ENCODE data around the gene ASCC2.

ASCC2 gene

DNA sequence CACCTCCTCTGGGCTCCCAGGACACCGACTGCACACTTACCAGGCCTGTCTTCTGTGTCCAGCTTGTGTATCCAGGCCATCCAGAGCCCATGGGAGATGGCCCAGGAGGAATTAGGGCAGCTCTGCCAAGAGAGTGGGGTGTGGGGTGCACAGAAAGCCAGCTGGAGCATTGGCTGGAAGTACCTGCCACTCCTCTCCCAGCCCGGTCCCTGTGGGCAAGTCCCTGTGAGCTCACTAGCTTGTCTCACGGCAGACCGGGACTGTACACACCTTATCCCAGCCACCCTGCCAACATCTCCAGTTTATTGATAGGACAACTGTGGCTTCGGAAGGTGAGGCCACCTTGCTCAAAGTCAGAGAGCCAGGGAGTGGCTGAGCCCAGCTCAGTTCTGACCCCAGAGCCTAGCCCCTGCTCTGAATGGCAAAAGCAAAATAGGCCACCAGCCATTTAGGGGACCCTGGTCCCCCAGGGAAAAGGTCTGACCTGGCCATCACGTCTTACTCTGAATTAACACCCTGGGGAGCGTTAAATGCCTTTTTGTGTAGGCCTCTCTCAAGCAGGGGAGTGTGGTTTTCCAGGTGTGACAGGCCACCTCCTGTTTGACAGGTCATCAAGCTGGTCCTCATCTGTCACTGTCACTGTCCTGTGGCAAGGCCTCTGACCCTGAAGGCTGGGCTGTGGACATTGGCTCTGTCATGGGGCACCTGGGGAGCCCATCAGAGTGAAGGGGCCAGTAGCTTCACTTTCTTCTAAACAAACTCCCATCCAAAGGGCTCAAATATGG is 55.8 kb downstream of the ASCC2 start:
- TF ChIP-seq, protein P1, sequence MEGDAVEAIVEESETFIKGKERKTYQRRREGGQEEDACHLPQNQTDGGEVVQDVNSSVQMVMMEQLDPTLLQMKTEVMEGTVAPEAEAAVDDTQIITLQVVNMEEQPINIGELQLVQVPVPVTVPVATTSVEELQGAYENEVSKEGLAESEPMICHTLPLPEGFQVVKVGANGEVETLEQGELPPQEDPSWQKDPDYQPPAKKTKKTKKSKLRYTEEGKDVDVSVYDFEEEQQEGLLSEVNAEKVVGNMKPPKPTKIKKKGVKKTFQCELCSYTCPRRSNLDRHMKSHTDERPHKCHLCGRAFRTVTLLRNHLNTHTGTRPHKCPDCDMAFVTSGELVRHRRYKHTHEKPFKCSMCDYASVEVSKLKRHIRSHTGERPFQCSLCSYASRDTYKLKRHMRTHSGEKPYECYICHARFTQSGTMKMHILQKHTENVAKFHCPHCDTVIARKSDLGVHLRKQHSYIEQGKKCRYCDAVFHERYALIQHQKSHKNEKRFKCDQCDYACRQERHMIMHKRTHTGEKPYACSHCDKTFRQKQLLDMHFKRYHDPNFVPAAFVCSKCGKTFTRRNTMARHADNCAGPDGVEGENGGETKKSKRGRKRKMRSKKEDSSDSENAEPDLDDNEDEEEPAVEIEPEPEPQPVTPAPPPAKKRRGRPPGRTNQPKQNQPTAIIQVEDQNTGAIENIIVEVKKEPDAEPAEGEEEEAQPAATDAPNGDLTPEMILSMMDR (IDR thresholded peaks at IDR 0.05; ENCODE audit: insufficient read depth, low read depth, low read length, missing control alignments) = no peak
- peak; percentile 77 for DNase-seq (ENCODE audit: low read depth)
- no peak overlapping the region for H3K4me3 ChIP-seq (ENCODE audit: low read length)

DNA sequence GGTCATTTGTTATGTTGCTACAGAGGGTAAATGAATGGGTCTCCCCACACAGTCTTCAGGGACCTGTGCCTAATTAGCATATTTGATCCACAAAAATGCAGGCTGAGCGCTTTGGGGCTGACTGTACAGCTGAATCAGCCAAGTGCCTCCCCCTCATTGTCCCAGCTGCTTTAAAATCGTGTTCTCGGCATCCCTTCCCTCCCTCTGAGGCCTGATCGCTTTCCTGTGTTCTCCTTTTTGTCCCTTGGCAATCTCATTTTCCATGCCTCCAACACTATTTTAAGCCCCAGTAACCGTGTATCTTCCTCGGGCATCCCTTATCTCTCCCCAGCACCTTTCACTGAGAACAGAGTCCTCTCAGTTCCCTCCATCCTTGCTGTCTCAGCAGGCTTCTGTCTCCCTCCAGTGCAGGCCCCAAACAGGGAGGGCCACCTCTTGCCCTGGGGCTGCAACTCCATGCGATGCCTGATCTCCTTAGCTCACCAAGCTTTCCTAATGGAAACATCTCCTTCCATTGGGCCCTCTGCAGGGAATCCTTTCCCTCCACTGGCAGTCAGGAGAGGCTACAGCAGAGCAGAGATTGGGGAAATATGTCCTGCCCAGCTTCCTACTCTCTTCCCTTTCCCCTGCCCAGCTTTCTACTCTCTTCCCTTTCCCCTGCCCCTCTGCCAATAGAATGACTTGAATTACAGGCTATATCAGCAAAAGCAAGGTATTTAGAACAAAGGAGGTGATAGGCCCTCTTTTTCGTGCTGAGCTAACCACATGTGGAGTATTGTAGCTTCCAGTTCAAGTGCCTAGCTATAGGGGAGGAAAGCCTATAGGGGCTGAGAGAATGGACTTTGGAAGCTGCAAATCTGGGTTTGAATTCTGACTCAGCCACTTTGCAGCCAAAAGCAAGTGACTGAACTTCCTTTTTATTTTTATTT is 57.1 kb downstream of the ASCC2 start:
- no peak overlapping the region for H3K4me3 ChIP-seq (ENCODE audit: low read length)
- peak; percentile 82 for DNase-seq (ENCODE audit: low read depth)
- TF ChIP-seq, protein P1 (IDR thresholded peaks at IDR 0.05; ENCODE audit: insufficient read depth, low read depth, low read length, missing control alignments) = no peak

DNA sequence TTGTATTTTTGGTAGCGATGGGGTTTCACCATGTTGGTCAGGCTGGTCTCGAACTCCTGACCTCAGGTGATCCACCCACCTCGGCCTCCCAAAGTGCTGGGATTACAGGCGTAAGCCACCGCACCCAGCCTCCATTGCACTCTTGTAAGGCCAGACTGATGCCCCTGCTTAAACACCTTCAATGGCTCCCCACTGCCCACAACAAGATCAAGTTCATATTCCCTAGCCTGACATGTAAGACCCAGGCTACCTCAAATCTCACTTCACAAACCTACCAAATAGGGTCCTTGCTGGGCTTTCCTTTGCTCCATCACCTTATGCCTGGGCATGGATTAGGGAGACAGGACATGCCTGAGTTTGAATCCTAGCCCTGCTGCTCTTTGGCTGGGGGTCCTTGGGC is 57.9 kb downstream of the ASCC2 start:
- DNase-seq (ENCODE audit: low read depth) = no peak
- H3K4me3 ChIP-seq (ENCODE audit: low read length) = no peak overlapping the region
- TF ChIP-seq, protein P1 (IDR thresholded peaks at IDR 0.05; ENCODE audit: insufficient read depth, low read depth, low read length, missing control alignments) = no peak

DNA sequence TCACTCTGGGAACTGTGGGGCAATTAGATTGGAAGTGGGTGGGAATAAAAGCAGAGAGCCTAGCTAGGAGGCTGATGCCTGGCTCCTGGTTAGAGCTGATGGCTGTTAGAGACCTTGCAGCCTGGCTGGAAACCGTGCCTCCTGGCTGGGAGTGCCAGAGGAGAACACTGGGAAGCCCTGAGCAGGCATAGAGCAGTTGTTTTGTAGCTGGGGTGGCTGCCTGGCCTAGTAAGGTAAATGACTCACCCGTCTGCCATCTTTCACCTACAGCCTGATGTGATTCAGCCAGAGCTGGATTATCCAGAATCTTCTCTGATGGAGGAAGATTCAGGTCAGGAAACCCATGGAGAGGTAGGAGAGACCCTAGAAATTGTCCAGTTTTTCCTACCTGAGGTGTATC is 64.8 kb downstream of the ASCC2 start:
- peak; percentile 92 for DNase-seq (ENCODE audit: low read depth)
- TF ChIP-seq, protein P1 (IDR thresholded peaks at IDR 0.05; ENCODE audit: insufficient read depth, low read depth, low read length, missing control alignments) = no peak
- H3K4me3 ChIP-seq (ENCODE audit: low read length) = no peak overlapping the region

DNA sequence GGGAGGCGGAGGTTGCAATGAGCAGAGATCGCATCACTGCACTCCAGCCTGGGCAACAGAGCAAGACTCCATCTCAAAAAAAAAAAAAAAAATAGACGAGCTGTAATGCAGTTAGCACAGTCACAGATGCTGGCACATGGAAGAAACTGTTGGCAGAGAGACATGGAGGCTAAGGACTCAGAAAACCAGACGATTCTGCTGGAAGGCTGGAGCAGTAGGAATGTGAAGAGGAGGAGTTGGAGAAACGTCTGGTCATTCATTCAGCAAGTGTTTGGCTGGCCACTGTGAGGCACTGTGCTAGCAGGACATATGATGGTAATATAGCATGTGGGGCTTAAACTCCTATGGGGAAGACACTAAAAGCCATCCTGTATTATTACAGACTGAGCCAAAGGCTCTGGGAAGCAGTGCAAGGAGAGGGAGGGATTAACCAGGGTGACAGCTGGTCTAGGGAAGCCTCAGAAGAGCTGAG is 65.9 kb downstream of the ASCC2 start:
- TF ChIP-seq, protein P1 (IDR thresholded peaks at IDR 0.05; ENCODE audit: insufficient read depth, low read depth, low read length, missing control alignments) = peak; percentile 54
- H3K4me3 ChIP-seq (ENCODE audit: low read length) = no peak overlapping the region
- peak; percentile 63 for DNase-seq (ENCODE audit: low read depth)

DNA sequence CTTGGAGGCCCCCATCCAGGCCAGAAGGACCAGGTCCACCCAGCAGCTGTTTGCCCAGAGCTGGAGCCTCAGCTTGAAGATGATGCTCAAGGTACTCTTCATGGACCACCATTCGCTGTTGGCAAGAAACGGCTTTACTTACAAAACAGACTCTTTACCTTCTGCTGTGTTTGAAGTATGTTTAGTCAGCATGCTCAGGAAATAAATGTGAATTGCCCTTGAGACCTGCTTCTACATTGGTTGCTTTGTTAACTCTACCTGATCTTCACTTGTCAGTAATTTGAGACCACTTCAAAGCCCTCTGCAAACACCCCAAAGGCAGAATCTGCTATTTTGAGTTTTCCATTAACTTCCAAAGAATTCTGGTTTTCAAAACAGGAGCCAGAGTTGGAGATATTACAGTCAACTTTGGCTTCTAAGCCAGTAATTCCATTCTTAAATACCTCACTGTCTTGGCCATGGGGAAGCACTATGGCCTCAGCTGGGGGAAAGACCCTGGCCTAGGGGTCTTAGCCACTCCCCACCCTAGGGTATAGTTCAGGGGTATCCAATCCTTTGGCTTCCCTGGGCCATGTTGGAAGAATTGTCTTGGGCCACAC is 68.3 kb downstream of the ASCC2 start:
- no peak overlapping the region for H3K4me3 ChIP-seq (ENCODE audit: low read length)
- TF ChIP-seq, protein P1 (IDR thresholded peaks at IDR 0.05; ENCODE audit: insufficient read depth, low read depth, low read length, missing control alignments) = no peak
- DNase-seq (ENCODE audit: low read depth) = no peak
